Nucleus accumbens (tissue), 56 donors: ENCODE measurements around the gene SLC45A3.

Experiments used
- DNase-seq, 56 donors: peaks; one replicate each; lab custom pipeline; 2025; lab: John Stamatoyannopoulos, UW

The SLC45A3 gene

GRCh38 chr1:205615789-205616188, 64.5 kb downstream of the SLC45A3 start:
- DNase-seq: no peak

- DNase-seq: no peak
Measured at GRCh38 chr1:205613854-205614412, 66.4 kb downstream of the SLC45A3 start.

GRCh38 chr1:205612556-205612955, 67.8 kb downstream of the SLC45A3 start:
- DNase-seq: no peak

- no peak for DNase-seq
Measured at GRCh38 chr1:205612104-205612503, 68.2 kb downstream of the SLC45A3 start.

GRCh38 chr1:205610901-205611466, 69.3 kb downstream of the SLC45A3 start:
- DNase-seq: no peak

GRCh38 chr1:205610036-205610435, 70.3 kb downstream of the SLC45A3 start:
- no peak for DNase-seq
